ENCODE measurements around the gene CCDC30.
"Not testable (repeated sequence)": the region's sequence is repeated elsewhere in the genome, so short reads cannot be mapped to it uniquely, and the experiment has no call there.

The CCDC30 gene

GRCh38 chr1:42523171-42523570, 60.1 kb downstream of the CCDC30 start:
- no peak for DNase-seq (ENCODE audit: low read depth in 1 of 2, low spot score in 1 of 2)

GRCh38 chr1:42524330-42524729, 61.2 kb downstream of the CCDC30 start:
- no peak for DNase-seq (ENCODE audit: low read depth in 1 of 2, low spot score in 1 of 2)

- DNase-seq (ENCODE audit: low read depth in 1 of 2, low spot score in 1 of 2), result no peak
Observed at GRCh38 chr1:42529724-42530181, 66.7 kb downstream of the CCDC30 start.

- no peak for DNase-seq (ENCODE audit: low read depth in 1 of 2, low spot score in 1 of 2)
Observed at GRCh38 chr1:42531043-42531442, 68.0 kb downstream of the CCDC30 start.

GRCh38 chr1:42533101-42533863, 70.2 kb downstream of the CCDC30 start:
- no peak for DNase-seq (ENCODE audit: low read depth in 1 of 2, low spot score in 1 of 2)

GRCh38 chr1:42541104-42541503, 78.0 kb downstream of the CCDC30 start:
- DNase-seq (ENCODE audit: low read depth in 1 of 2, low spot score in 1 of 2), result no peak

- no peak for DNase-seq (ENCODE audit: low read depth in 1 of 2, low spot score in 1 of 2)
Observed at GRCh38 chr1:42551180-42551579, 88.1 kb downstream of the CCDC30 start.

GRCh38 chr1:42551590-42551989, 88.5 kb downstream of the CCDC30 start:
- DNase-seq (ENCODE audit: low read depth in 1 of 2, low spot score in 1 of 2), result no peak

GRCh38 chr1:42552636-42553035, 89.5 kb downstream of the CCDC30 start:
- DNase-seq (ENCODE audit: low read depth in 1 of 2, low spot score in 1 of 2), result no peak

- no peak for DNase-seq (ENCODE audit: low read depth in 1 of 2, low spot score in 1 of 2)
Observed at GRCh38 chr1:42557230-42557851, 94.3 kb downstream of the CCDC30 start.

- DNase-seq (ENCODE audit: low read depth in 1 of 2, low spot score in 1 of 2), result no peak
Observed at GRCh38 chr1:42567038-42567437, 104.0 kb downstream of the CCDC30 start.

GRCh38 chr1:42576935-42577334, 113.8 kb downstream of the CCDC30 start:
- no peak for DNase-seq (ENCODE audit: low read depth in 1 of 2, low spot score in 1 of 2)

GRCh38 chr1:42586016-42586415, 122.9 kb downstream of the CCDC30 start:
- DNase-seq (ENCODE audit: low read depth in 1 of 2, low spot score in 1 of 2), result no peak

- no peak for DNase-seq (ENCODE audit: low read depth in 1 of 2, low spot score in 1 of 2)
Observed at GRCh38 chr1:42587753-42588152, 124.7 kb downstream of the CCDC30 start.

GRCh38 chr1:42592811-42593210, 129.7 kb downstream of the CCDC30 start:
- no peak for DNase-seq (ENCODE audit: low read depth in 1 of 2, low spot score in 1 of 2)

GRCh38 chr1:42593486-42594100, 130.5 kb downstream of the CCDC30 start:
- no peak for DNase-seq (ENCODE audit: low read depth in 1 of 2, low spot score in 1 of 2)

GRCh38 chr1:42601472-42601871, 138.4 kb downstream of the CCDC30 start:
- DNase-seq (ENCODE audit: low read depth in 1 of 2, low spot score in 1 of 2), result no peak

- DNase-seq (ENCODE audit: low read depth in 1 of 2, low spot score in 1 of 2), result no peak
Observed at GRCh38 chr1:42613803-42614131, 150.7 kb downstream of the CCDC30 start.

GRCh38 chr1:42618866-42619265, 155.8 kb downstream of the CCDC30 start:
- no peak for DNase-seq (ENCODE audit: low read depth in 1 of 2, low spot score in 1 of 2)

GRCh38 chr1:42620307-42620706, 157.2 kb downstream of the CCDC30 start:
- DNase-seq (ENCODE audit: low read depth in 1 of 2, low spot score in 1 of 2), result no peak

GRCh38 chr1:42621180-42621579, 158.1 kb downstream of the CCDC30 start:
- not testable (repeated sequence) for DNase-seq (ENCODE audit: low read depth in 1 of 2, low spot score in 1 of 2)

GRCh38 chr1:42627205-42627604, 164.1 kb downstream of the CCDC30 start:
- not testable (repeated sequence) for DNase-seq (ENCODE audit: low read depth in 1 of 2, low spot score in 1 of 2)

All from activated T-helper 1 cell treated with anti-CD3 and anti-CD28 coated beads, Interleukin-2, amount 50 U/mL, for 16 hours (primary cell).